ENCODE measurements around the gene RNF187.

Gene RNF187

DNA sequence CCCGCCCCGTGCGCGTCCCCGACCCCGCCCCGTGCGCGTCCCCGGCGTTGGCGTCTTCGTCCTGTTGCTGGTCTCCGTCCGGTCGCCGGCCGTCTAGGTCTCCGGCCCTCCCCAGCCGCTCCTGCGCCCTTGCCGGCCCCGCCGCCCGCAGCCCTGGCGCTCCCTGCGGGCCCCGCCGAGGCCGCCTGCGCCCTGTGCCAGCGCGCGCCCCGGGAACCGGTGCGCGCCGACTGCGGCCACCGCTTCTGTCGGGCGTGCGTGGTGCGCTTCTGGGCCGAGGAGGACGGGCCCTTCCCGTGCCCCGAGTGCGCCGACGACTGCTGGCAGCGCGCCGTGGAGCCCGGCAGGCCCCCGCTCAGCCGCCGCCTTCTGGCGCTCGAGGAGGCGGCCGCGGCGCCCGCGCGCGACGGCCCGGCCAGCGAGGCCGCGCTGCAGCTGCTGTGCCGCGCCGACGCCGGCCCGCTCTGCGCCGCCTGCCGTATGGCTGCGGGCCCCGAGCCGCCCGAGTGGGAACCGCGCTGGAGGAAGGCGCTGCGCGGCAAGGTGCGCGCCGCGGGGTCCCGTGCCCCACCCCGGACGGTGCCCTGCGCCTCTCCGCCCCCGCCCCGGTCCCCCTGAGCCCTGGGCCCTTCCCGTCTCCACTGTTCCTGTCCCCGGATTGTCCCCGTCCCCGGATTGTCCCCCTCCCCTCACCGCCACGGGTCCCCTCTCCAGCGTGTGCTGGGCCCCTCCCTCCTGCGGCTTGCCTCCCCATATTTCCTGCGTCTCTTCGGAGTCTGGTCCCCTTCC, at the start of gene RNF187:
Gene RNF187 (plus strand): TSS at position 47 of the 789 bp plus-strand sequence.
- peak within 1 kb of the TSS; percentile 94 for H3K4me3 ChIP-seq (ENCODE audit: low read depth, low read length)
- DNase-seq (ENCODE audit: low read depth), result no peak

DNA sequence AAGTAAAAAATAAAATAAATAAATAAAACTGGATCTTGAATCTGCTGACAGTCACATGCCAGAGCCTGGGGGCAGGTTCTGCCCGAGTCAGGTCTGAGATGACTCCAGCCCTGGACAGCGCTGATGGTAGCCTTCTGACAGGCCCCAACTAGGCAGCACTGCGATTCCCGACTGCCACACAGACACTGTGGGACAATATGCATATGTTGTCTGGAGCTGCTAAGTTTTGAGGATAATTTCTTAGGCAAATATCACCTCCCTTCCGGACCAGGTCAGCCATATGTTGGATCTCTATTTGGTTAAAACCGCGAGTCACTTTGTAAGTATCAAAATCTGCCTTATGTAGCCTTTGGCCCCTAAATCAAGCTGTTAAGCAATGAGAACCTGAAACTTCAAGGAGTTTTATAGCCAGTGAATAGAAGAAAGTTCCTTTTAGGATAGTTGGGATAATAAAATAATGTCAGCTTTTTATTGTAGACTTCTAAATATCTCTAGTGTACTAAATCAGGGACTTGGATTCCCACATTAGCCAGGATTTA, 49.7 kb upstream of the RNF187 start:
- TF ChIP-seq, protein P1, sequence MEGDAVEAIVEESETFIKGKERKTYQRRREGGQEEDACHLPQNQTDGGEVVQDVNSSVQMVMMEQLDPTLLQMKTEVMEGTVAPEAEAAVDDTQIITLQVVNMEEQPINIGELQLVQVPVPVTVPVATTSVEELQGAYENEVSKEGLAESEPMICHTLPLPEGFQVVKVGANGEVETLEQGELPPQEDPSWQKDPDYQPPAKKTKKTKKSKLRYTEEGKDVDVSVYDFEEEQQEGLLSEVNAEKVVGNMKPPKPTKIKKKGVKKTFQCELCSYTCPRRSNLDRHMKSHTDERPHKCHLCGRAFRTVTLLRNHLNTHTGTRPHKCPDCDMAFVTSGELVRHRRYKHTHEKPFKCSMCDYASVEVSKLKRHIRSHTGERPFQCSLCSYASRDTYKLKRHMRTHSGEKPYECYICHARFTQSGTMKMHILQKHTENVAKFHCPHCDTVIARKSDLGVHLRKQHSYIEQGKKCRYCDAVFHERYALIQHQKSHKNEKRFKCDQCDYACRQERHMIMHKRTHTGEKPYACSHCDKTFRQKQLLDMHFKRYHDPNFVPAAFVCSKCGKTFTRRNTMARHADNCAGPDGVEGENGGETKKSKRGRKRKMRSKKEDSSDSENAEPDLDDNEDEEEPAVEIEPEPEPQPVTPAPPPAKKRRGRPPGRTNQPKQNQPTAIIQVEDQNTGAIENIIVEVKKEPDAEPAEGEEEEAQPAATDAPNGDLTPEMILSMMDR (IDR thresholded peaks at IDR 0.05; ENCODE audit: low read depth, low read length, missing control alignments), result no peak
- no peak overlapping the region for H3K4me3 ChIP-seq (ENCODE audit: low read depth, low read length)
- DNase-seq (ENCODE audit: low read depth), result no peak

More for the DNA sequence above, at the start of gene RNF187:
- TF ChIP-seq, protein P1 (IDR thresholded peaks at IDR 0.05; ENCODE audit: low read depth, low read length, missing control alignments), result no peak

DNA sequence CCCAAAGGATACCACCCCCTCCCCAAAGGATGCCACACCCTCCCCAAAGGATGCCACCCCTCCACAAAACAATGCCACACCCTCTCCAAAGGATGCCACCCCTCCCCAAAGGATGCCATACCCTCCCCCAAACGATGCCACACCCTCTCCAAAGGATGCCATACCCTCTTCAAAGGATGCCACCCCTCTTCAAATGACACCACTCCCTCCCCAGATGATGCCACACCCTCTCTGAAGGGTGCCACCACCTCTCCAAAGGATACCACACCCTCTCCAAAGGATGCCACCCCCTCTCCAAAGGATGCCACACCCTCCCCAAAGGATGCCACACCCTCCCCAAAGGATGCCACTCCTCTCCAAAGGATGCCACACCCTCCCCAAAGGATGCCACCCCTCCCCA, 48.9 kb upstream of the RNF187 start:
- H3K4me3 ChIP-seq (ENCODE audit: low read depth, low read length), result no peak overlapping the region
- TF ChIP-seq, protein P1 (IDR thresholded peaks at IDR 0.05; ENCODE audit: low read depth, low read length, missing control alignments), result no peak
- no peak for DNase-seq (ENCODE audit: low read depth)

DNA sequence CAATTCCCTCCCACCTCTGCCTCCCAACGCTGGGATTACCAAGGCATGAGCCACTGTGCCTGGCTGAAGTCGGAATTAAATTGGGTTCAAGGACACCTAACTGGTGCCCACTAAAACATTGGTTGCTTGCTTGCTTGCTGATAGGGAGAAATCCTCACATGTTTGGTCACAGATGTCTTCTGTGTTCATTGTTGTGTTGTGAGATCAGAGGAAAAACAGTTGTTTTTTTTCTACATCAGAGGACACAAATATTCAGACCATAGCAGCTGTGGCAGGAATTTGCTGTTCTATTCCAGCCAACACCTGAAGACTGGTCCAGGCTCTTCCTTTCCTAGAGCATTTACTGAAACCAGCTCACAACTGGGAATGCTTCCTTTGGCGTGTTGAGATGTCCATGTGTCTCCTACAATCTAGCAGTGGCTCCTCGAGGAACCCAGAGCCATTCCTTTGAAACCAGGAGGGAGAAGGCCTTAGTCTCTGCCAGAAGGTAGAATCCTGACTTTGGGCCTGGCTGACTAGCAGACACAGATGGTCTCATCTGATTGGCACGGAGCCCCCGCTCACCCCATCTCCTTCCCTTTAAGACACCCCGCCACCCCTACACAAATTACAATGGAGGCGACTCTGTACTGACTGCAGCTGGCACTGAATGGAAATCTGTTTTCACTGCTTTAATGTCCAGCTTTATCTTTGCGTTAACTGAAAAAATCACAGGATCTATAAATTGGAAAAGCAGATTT, 46.3 kb upstream of the RNF187 start:
- DNase-seq (ENCODE audit: low read depth), result no peak
- TF ChIP-seq, protein P1 (IDR thresholded peaks at IDR 0.05; ENCODE audit: low read depth, low read length, missing control alignments), result no peak

DNA sequence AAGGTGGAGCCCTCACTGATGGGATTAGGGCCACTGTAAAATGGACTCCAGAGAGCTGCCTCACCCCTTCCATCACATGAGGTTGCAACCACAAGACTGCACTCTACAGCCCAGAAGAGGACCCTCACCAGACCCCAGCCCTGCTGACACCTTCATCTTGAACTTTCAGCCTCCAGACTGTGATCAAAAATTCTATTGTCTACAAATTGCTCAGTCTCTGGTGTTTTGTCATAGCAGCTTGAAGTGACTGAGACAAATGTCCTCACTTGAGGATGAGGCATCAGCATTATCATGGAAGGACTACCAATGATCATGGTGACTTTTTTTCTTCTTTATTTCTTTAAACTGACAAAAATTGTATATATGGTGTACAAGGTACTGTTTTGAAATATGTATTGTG, 43.8 kb upstream of the RNF187 start:
- H3K4me3 ChIP-seq (ENCODE audit: low read depth, low read length), result no peak overlapping the region
- DNase-seq (ENCODE audit: low read depth), result no peak
- TF ChIP-seq, protein P1 (IDR thresholded peaks at IDR 0.05; ENCODE audit: low read depth, low read length, missing control alignments), result no peak

More for the DNA sequence above, 46.3 kb upstream of the RNF187 start:
- H3K4me3 ChIP-seq (ENCODE audit: low read depth, low read length), result no peak overlapping the region

DNA sequence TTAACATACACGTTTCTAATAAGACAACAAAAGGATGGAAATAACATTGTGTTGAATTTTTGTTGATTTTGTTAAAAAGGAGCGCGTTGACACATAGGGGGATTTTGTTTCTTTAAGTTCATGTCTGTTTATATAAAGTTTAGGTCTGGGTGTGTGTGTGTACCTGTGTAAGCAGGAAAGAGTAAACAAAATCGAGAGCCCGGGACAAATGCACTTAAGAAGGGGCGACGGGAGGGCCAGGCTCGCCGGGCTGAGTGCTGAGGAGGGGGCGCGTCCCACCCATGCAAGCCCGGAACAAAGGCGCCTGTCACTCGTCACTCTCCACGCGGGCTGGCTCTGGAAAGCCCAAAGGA, 41.7 kb upstream of the RNF187 start:
- peak overlapping the region; percentile 30 for H3K4me3 ChIP-seq (ENCODE audit: low read depth, low read length)

More for the DNA sequence above, 41.7 kb upstream of the RNF187 start:
- no peak for DNase-seq (ENCODE audit: low read depth)
- TF ChIP-seq, protein P1 (IDR thresholded peaks at IDR 0.05; ENCODE audit: low read depth, low read length, missing control alignments), result no peak
